ENCODE measurements around the gene UBE4B.
"Not testable (repeated sequence)": the region's sequence is repeated elsewhere in the genome, so short reads cannot be mapped to it uniquely, and the experiment has no call there.

The UBE4B gene

DNA sequence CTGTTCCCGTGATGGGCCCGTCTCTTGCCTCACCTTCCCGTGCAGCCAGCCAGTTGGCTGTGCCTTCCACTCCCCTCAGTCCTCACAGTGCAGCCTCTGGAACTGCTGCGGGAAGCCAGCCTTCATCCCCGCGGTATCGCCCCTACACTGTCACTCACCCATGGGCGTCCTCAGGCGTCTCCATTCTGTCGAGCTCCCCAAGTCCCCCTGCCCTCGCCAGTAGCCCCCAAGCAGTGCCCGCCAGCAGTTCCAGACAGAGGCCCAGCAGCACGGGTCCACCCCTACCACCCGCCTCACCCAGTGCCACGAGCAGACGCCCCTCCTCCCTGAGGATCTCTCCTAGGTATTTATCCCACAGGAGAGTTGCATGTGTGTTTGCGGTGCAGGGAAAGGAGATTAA is 73.5 kb downstream of the UBE4B start:
- FAIRE-seq (no peak), DNase-seq (ENCODE audit: insufficient read length, low spot score) (no peak)
- no peak for TF ChIP-seq POLR2AphosphoS5 (IDR thresholded peaks at IDR 0.05; ENCODE audit: low read depth, low read length)
- no peak for TF ChIP-seq TAF1 (IDR thresholded peaks at IDR 0.05; ENCODE audit: low read depth, low read length)
- TF ChIP-seq POU2F2 (IDR thresholded peaks at IDR 0.05; ENCODE audit: low read depth, low read length) = no peak

GRCh38 chr1:10106756-10107475 is 74.2 kb downstream of the UBE4B start:
- DNase-seq (ENCODE audit: insufficient read length, low spot score) (no peak), FAIRE-seq (no peak)
- TF ChIP-seq SPI1 (IDR thresholded peaks at IDR 0.05; ENCODE audit: low read depth, low read length) = no peak

- FAIRE-seq = not testable (repeated sequence)
Observed at GRCh38 chr1:10107476-10107847, 74.7 kb downstream of the UBE4B start.

GRCh38 chr1:10108134-10108663 is 75.4 kb downstream of the UBE4B start:
- no peak for DNase-seq (ENCODE audit: insufficient read length, low spot score)
- no peak for FAIRE-seq
- TF ChIP-seq POLR2A (IDR thresholded peaks at IDR 0.05; ENCODE audit: low read depth, low read length) (no peak), POU2F2 (IDR thresholded peaks at IDR 0.05; ENCODE audit: low read depth, low read length) (no peak), SPI1 (IDR thresholded peaks at IDR 0.05; ENCODE audit: low read depth, low read length) (no peak), POLR2AphosphoS5 (IDR thresholded peaks at IDR 0.05; ENCODE audit: low read depth, low read length) (no peak), TAF1 (IDR thresholded peaks at IDR 0.05; ENCODE audit: low read depth, low read length) (no peak), PAX5 (IDR thresholded peaks at IDR 0.05; ENCODE audit: insufficient read depth, low read length, severe bottlenecking) (no peak)

More at GRCh38 chr1:10107476-10107847, 74.7 kb downstream of the UBE4B start:
- DNase-seq (ENCODE audit: insufficient read length, low spot score) = not testable (repeated sequence)

DNA sequence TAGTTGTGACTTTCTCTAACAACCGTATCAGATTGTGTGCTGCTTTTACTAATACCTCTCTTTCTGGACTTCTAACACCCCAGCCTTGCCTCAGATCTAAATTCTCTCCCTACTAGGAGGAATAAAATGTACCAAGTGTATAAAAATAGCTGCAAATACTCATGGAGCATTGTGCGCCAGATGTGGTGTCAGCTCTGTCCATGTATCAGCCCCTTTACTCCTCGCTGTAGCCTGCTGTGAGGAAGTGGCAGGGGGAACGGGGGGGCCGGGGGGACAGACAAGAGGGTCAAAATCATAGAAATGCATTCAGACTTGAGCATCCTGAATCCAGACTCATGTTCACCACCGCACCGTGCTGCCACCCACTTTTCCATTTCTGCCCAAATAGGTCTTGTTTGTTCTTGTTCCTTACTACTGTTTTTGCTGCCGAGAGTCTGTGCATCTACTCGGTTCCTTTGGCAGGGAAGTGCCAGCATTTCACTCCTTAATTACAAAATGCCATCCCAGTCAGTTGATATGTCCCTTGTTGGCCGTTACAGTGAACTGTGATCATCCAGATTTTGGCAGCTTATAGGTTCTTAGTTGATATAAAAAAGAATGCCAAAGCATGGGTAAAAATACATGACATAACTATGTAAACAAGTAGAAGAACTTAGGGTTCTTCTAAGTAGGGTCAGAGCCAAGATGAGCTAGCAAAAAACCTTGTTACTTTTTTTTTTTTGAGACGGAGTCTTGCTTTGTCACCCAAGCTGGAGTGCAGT is 76.4 kb downstream of the UBE4B start:
- TF ChIP-seq TAF1 (IDR thresholded peaks at IDR 0.05; ENCODE audit: low read depth, low read length) (no peak), POLR2AphosphoS5 (IDR thresholded peaks at IDR 0.05; ENCODE audit: low read depth, low read length) (no peak), SPI1 (IDR thresholded peaks at IDR 0.05; ENCODE audit: low read depth, low read length) (no peak)
- DNase-seq (ENCODE audit: insufficient read length, low spot score) = no peak
- no peak for FAIRE-seq

DNA sequence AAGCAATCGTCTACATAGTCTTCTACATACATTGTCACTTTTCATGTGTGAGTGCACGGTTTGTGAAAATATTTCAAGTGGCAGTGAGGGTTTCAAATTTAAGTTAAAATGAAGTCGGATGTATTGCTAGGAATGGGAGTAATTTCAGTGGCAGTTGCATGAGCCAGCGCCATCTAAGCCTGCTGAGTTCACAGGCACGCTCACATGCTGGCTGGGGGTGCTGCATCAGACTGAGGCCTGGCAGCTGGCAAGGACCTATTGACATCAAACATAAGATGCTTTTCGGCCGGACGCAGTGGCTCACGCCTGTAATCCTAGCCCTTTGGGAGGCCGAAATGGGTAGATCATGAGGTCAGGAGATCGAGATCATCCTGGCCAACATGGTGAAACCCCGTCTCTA is 80.7 kb downstream of the UBE4B start:
- FAIRE-seq (no peak), DNase-seq (ENCODE audit: insufficient read length, low spot score) (no peak)
- TF ChIP-seq POU2F2 (IDR thresholded peaks at IDR 0.05; ENCODE audit: low read depth, low read length) (no peak), POLR2AphosphoS5 (IDR thresholded peaks at IDR 0.05; ENCODE audit: low read depth, low read length) (no peak)

DNA sequence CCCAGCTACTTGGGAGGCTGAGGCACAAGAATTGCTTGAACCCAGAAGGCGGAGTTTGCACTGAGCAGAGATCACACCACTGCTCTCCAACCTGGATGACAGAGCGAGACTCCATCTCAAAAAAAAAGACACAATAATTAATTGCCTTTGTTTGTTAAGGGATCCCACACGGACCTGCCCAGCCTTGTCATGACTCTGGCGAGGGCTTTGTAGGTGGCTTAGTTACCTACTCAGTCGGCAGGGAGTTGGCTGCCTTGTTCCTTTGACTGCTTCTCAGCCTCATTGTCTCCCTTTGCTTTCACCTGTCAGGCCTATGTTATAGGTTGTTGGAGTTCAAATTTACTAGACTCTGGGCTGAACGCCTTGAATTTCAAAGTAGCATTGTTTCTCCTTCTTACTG is 82.0 kb downstream of the UBE4B start:
- no peak for TF ChIP-seq TAF1 (IDR thresholded peaks at IDR 0.05; ENCODE audit: low read depth, low read length)
- no peak for TF ChIP-seq POU2F2 (IDR thresholded peaks at IDR 0.05; ENCODE audit: low read depth, low read length)
- no peak for TF ChIP-seq PAX5 (IDR thresholded peaks at IDR 0.05; ENCODE audit: insufficient read depth, low read length, severe bottlenecking)
- no peak for TF ChIP-seq POLR2AphosphoS5 (IDR thresholded peaks at IDR 0.05; ENCODE audit: low read depth, low read length)
- TF ChIP-seq SPI1 (IDR thresholded peaks at IDR 0.05; ENCODE audit: low read depth, low read length) = no peak
- no peak for TF ChIP-seq POLR2A (IDR thresholded peaks at IDR 0.05; ENCODE audit: low read depth, low read length)
- no peak for FAIRE-seq
- DNase-seq (ENCODE audit: insufficient read length, low spot score) = no peak

- DNase-seq (ENCODE audit: insufficient read length, low spot score) = no peak
- FAIRE-seq = no peak
- no peak for TF ChIP-seq TAF1 (IDR thresholded peaks at IDR 0.05; ENCODE audit: low read depth, low read length)
- no peak for TF ChIP-seq POU2F2 (IDR thresholded peaks at IDR 0.05; ENCODE audit: low read depth, low read length)
- TF ChIP-seq SPI1 (IDR thresholded peaks at IDR 0.05; ENCODE audit: low read depth, low read length) = no peak
- no peak for TF ChIP-seq POLR2AphosphoS5 (IDR thresholded peaks at IDR 0.05; ENCODE audit: low read depth, low read length)
- no peak for TF ChIP-seq POLR2A (IDR thresholded peaks at IDR 0.05; ENCODE audit: low read depth, low read length)
- TF ChIP-seq PAX5 (IDR thresholded peaks at IDR 0.05; ENCODE audit: insufficient read depth, low read length, severe bottlenecking) = no peak
Observed at GRCh38 chr1:10117132-10117531, 84.4 kb downstream of the UBE4B start.

GRCh38 chr1:10117865-10118264 is 85.1 kb downstream of the UBE4B start:
- FAIRE-seq (no peak), DNase-seq (ENCODE audit: insufficient read length, low spot score) (no peak)

GRCh38 chr1:10121688-10122087 is 88.9 kb downstream of the UBE4B start:
- FAIRE-seq (no peak), DNase-seq (ENCODE audit: insufficient read length, low spot score) (no peak)
- TF ChIP-seq POU2F2 (IDR thresholded peaks at IDR 0.05; ENCODE audit: low read depth, low read length) (no peak), PAX5 (IDR thresholded peaks at IDR 0.05; ENCODE audit: insufficient read depth, low read length, severe bottlenecking) (no peak), TAF1 (IDR thresholded peaks at IDR 0.05; ENCODE audit: low read depth, low read length) (no peak), POLR2AphosphoS5 (IDR thresholded peaks at IDR 0.05; ENCODE audit: low read depth, low read length) (no peak), POLR2A (IDR thresholded peaks at IDR 0.05; ENCODE audit: low read depth, low read length) (no peak), SPI1 (IDR thresholded peaks at IDR 0.05; ENCODE audit: low read depth, low read length) (no peak)

More at GRCh38 chr1:10117865-10118264, 85.1 kb downstream of the UBE4B start:
- TF ChIP-seq SPI1 (IDR thresholded peaks at IDR 0.05; ENCODE audit: low read depth, low read length) (no peak), POLR2AphosphoS5 (IDR thresholded peaks at IDR 0.05; ENCODE audit: low read depth, low read length) (no peak), POU2F2 (IDR thresholded peaks at IDR 0.05; ENCODE audit: low read depth, low read length) (no peak), POLR2A (IDR thresholded peaks at IDR 0.05; ENCODE audit: low read depth, low read length) (no peak), TAF1 (IDR thresholded peaks at IDR 0.05; ENCODE audit: low read depth, low read length) (no peak)
